HG03520 (cell line): Measurements from ENCODE around the gene ALDOB.
A peak's percentile ranks its signal among the peaks of the same experiment; 100 is the strongest.

Experiments
- ATAC-seq: cut with Tn5 transposase; IDR thresholded peaks from one replicate; pipeline ENCODE4 v1.9.1; 2021; ENCODE audit warnings: mild to moderate bottlenecking, moderate library complexity; ENCODE audit not compliant: unreplicated experiment

The ALDOB gene

DNA sequence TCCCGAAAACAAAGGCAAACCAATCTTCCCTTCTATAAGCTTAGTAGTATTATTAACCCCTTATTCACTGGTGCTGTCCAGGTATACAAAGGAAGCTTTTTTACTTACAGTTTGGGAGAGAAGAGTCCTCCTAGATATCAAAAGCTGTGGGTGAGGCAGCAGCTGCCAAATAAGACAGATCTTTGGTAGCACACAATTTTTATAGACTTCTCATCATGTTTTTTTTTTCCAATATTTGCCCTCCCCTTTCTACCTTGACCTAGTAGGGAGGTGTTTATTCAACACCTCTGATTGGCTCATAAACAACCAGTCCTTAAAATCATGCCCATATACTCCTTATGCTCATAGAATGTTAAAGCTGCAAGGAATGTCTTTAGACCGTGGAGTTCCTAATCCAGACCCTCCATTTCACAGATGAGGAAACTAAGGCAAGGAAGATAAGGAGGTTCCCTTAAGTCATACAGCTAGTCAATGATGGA is at the start of gene ALDOB:
ALDOB (minus strand) TSS at position 174 of the 479 bp plus-strand sequence. CDS start 4,887 bp downstream, outside the sequence.
- ATAC-seq = no peak

- ATAC-seq = no peak
These were observed 48.5 kb upstream of the ALDOB start for GRCh38 chr9:101484046-101484445.

- ATAC-seq = no peak
These were observed 45.7 kb upstream of the ALDOB start for GRCh38 chr9:101481261-101481660.

GRCh38 chr9:101480386-101480785 is 44.8 kb upstream of the ALDOB start:
- no peak for ATAC-seq

DNA sequence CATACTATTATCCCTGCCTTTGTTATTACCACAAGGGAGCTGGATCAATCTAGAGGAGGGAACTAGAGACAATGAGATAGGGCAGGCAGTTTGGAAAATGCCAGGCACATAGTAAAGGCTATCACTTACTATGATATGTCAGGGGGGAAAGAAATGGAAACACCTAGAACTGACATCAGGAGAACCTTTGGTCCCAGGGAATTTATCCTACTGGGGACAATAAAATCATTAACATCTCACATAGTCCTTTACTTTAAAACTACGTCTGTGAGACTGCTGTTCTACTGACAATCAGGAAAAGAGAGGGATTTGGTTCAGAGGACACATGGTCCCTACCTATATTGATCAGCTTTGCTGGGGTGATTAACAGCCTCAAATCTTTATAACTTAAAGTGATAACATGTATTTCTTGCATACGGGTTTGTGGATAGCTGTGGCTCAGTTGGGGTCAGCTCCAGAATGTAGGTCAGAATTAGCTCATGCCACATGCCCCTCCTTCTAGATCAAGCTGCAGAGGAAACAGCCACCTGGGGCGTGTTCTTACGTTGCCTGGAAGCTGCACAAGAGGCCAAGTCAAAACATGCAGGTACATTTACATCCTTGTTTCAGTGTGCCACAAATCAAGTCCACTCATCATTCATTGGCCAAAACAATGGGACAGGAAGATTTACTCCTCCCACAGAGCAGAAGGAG is 43.9 kb upstream of the ALDOB start:
- no peak for ATAC-seq

GRCh38 chr9:101478906-101479305 is 43.3 kb upstream of the ALDOB start:
- no peak for ATAC-seq

GRCh38 chr9:101478444-101478843 is 42.9 kb upstream of the ALDOB start:
- ATAC-seq = no peak

- ATAC-seq = no peak
These were observed 42.2 kb upstream of the ALDOB start for GRCh38 chr9:101477736-101478135.

- ATAC-seq = no peak
These were observed 41.6 kb upstream of the ALDOB start for GRCh38 chr9:101477214-101477613.

DNA sequence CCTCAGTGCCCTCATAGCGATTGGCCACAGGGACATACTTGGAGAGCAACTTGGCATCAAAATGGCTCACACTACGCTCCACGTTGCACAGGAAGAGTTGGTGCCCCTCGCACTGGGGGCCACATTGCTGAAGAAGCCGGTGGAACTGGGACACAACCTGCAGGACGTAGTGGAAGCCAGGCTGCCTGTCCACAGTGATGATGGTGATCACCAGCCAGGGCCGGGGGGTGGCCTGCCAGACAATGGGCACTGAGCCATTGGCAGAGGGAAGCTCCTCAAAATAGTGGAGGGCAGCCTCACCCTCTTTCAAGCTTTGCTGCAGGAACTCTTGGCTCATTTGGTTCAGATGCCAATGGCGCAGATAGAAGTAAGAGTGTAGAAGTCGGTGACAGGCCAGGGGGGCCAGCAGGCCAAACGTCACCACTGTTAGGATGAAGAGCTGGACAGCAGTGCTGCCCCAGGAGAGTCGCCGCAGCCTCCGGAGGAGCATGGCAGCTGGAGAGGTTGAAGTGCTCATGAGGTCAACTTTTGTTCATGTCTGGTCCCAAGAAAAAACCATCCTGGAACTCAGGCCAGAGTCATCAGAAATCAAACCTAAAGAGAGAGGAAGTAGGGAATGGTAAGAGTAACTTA is 41.1 kb upstream of the ALDOB start:
- no peak for ATAC-seq

DNA sequence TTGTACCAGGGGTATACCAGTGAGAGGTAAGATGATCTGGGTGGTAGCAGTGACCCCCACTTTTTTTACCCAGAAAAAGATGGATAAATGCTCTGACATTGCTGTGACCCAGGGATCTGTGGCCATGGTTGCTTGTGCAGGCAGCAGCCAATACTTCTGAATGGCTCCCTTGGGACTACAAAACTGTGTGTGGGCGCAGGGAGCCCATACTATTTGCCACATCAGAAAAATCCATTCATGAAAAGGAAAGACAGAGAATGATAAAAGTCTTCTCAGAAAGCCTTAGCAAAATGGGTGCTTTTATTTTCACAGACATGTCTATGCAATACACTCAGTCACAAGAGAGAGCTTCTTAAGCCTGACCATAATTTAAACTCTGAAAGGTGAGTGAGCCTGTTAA is 37.3 kb upstream of the ALDOB start:
- ATAC-seq = no peak

GRCh38 chr9:101470929-101471328 is 35.4 kb upstream of the ALDOB start:
- no peak for ATAC-seq

DNA sequence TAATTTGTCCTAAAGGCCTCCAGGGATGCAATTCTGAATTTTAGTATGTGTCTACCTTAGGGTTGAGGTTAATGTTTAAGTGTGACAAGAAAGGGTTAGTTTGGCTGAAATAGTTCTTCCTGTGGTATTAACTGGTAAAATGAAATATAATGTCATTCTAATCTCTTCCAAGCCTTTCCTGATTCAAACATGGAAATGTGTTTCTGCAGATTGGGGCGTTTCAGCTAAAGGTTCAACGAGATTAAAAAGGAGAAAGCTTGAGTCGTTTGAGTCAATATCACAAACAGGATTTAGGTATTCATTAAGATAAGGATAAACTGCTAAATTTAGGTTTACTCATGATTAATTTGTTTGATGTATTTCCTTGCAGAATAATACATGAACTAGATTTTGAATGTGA is 34.4 kb upstream of the ALDOB start:
- ATAC-seq = no peak

DNA sequence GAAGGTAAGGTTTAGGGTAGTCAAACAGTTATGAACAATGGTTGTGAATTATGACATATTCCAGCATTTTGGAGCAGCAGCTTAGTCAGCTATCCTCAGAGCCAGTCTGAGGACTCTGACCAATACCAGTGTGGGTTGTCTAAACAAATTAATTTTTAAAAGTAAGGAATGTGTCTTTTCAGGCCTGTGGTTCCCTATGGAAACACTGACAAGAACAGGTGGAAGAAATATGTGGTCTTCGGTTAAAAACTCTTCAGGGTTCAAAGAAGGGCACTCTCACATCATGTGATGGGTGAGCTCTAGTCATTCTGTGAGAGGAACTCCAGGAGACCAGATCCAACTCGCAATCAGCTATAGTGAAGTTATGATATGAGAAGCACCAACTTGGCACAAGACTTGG is 33.5 kb upstream of the ALDOB start:
- ATAC-seq = no peak

GRCh38 chr9:101468116-101468515 is 32.5 kb upstream of the ALDOB start:
- ATAC-seq = no peak

DNA sequence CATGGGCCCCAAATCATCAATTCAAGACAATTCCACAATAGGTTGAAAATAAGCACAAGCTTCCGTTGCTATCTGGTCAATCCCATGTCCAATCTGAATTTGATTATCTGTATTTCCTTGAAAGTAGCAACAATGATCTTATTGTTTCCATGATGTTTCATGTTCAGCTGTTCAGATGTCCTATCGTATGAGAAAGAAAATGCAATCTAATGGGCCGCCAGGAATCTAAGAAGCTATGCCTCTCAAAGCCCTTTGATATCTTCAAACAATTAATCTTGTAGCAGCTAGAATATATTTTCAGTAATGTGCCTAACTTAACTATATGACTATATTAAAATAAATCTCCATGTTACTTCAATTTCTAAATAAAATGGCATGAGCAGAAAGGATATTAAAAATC is 32.1 kb upstream of the ALDOB start:
- no peak for ATAC-seq

DNA sequence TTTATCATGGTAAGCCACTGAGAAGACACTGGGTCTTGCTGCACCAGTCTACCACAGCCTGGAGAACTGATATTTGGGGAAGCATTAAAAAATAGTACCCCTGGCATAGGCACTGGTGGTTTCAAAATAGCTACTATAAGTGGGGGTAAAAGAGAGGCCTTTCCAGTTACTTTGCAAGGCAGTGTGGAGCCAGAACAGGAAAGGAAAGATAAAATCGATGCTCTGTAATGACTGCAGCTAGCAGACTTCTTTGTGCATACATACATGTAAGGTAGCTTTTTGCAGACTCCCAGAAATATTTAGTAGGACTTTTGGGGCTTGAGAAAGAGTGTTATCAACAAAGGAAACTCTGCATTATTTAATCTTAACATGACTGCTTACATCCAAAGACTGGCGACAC is 31.3 kb upstream of the ALDOB start:
- ATAC-seq = no peak

GRCh38 chr9:101465326-101465915 is 29.8 kb upstream of the ALDOB start:
- no peak for ATAC-seq

GRCh38 chr9:101463397-101463796 is 27.8 kb upstream of the ALDOB start:
- ATAC-seq = no peak

DNA sequence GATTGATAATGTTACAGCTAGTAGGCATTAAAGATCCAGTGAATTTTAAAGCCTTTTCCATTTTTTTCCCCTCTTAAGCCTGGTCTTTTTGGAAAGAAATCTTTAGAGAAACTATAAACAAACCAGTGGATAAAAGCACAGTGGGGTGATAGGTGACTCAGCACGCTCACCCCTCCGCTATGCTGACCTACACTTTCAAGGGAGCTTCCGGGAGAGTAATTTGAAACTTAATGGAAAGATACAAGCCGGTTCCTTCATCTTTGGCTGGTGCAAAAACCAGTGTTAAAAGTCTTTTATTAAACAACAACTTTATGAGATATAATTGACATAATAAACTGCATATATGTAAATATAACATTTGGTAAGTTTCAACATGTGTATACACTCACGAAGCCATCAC is 27.0 kb upstream of the ALDOB start:
- no peak for ATAC-seq

GRCh38 chr9:101460965-101461364 is 25.4 kb upstream of the ALDOB start:
- no peak for ATAC-seq

DNA sequence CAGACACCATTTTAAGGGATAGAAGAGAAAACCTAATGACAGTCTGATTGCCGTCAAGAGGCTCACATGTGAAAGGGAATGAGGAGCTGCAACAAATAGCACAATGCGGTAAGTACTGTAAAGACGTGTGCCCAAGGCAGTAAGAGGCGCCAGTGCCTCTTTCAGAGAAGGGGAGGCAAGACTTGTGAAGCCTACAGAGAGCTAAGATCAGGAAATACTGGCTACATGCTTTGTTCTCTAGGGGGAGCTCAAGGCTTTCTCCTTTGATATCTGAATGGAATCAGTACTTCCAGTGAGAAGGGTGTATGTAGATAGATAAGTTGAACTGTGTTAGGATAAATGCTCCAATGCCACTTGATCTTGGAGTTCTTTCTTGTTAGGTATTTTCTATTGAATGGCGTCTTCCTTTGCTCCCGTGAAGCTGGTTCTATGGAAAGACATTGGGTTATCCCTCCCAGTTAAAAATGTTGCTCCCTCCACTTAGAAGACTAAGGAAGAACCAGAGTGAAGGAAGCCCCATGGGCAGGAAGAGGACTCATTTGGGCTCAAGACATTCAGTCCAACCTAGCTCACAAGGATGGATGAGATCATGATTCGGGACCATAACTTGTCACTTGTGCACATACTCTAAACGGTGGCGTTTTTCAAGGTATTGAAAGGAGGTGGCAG is 23.5 kb upstream of the ALDOB start:
- peak; percentile 81 for ATAC-seq
